HEK293 (cell line): ENCODE measurements around the gene TIE1.

ENCODE experiments used
- CTCF ChIA-PET: fragments of 350-600 bp; formaldehyde crosslinking; extraction: SDS; loops from one replicate; lab custom pipeline; 2021; ENCODE audit warnings: antibody characterized with exemption; lab: Yijun Ruan, JAX
- POLR2A ChIA-PET: fragments of 300-600 bp; formaldehyde crosslinking; extraction: SDS; loops from one replicate; lab custom pipeline; 2020; ENCODE audit warnings: antibody characterized with exemption, inconsistent platforms; lab: Yijun Ruan, JAX
- H3K27ac ChIP-seq: fragments of 200-500 bp; sonication (Bioruptor generic); 2 replicates; pipeline ENCODE4 v1.5.1; 2014; ENCODE audit warnings: low read depth, low read length, control low read depth, inconsistent platforms; ENCODE audit errors: extremely low read depth
- H3K36me3 ChIP-seq, 2 experiments: fragments of 200-500 bp in 1 of 2; sonication (Bioruptor generic) in 1 of 2; 1 replicate in 1 of 2; 2 replicates in 1 of 2; pipeline ENCODE4 v1.5.1; 2014 to 2017; ENCODE audit warnings: inconsistent platforms in 2 of 2, low read length in 2 of 2; ENCODE audit not compliant: control insufficient read depth in 2 of 2, insufficient read depth in 1 of 2
- H3K4me1 ChIP-seq: fragments of 200-500 bp; sonication (Bioruptor generic); 2 replicates; pipeline ENCODE4 v1.5.1; 2014; ENCODE audit warnings: mild to moderate bottlenecking, low read length, inconsistent platforms; ENCODE audit not compliant: control insufficient read depth, insufficient read depth
- H3K4me3 ChIP-seq: 2 replicates; pipeline ENCODE4 v1.5.1; 2011; ENCODE audit warnings: low read depth, mild to moderate bottlenecking, control low read depth, low read length, moderate library complexity
- H3K9me3 ChIP-seq: fragments of 200-500 bp; sonication (Bioruptor generic); 2 replicates; pipeline ENCODE4 v1.5.1; 2014; ENCODE audit warnings: low read depth, low read length, inconsistent platforms; ENCODE audit not compliant: control insufficient read depth, insufficient read depth
- KLF10 ChIP-seq: fragments of 450-650 bp; IDR thresholded peaks from 2 replicates; pipeline ENCODE4 v1.5.1; 2018; ENCODE audit warnings: missing biosample characterization, mild to moderate bottlenecking, missing genetic modification characterization
- KLF16 ChIP-seq: fragments of 450-650 bp; formaldehyde crosslinking; IDR thresholded peaks from 2 replicates; pipeline ENCODE4 v1.5.1; 2017; ENCODE audit warnings: missing biosample characterization, missing genetic modification characterization
- REPIN1 ChIP-seq: fragments of 450-650 bp; formaldehyde crosslinking; IDR thresholded peaks from 2 replicates; pipeline ENCODE4 v1.5.1; 2017; ENCODE audit warnings: missing biosample characterization, missing genetic modification characterization, low read depth
- SETDB1 ChIP-seq: IDR thresholded peaks from one replicate; pipeline ENCODE4 v1.6.1; 2017; ENCODE audit warnings: mild to moderate bottlenecking, low read length, moderate library complexity, mixed read lengths; ENCODE audit not compliant: insufficient read length
- SP3 ChIP-seq: fragments of 450-650 bp; formaldehyde crosslinking; IDR thresholded peaks from 2 replicates; pipeline ENCODE4 v1.5.1; 2016; ENCODE audit warnings: missing biosample characterization, missing genetic modification characterization
- WT1 ChIP-seq: fragments of 450-650 bp; formaldehyde crosslinking; IDR thresholded peaks from 2 replicates; pipeline ENCODE4 v1.5.1; 2016; ENCODE audit warnings: missing biosample characterization, missing genetic modification characterization
- ZEB2 ChIP-seq: fragments of 450-650 bp; formaldehyde crosslinking; IDR thresholded peaks from 2 replicates; pipeline ENCODE4 v1.5.1; 2016; ENCODE audit warnings: missing biosample characterization, missing genetic modification characterization
- ZFP3 ChIP-seq: fragments of 450-650 bp; formaldehyde crosslinking; IDR thresholded peaks from 2 replicates; pipeline ENCODE4 v1.5.1; 2016; ENCODE audit warnings: low read depth, missing biosample characterization, missing genetic modification characterization
- ZNF239 ChIP-seq: fragments of 450-650 bp; formaldehyde crosslinking; IDR thresholded peaks from 2 replicates; pipeline ENCODE4 v1.5.1; 2016; ENCODE audit warnings: missing biosample characterization, missing genetic modification characterization
- ZNF24 ChIP-seq: fragments of 450-650 bp; formaldehyde crosslinking; IDR thresholded peaks from 2 replicates; pipeline ENCODE4 v1.5.1; 2016; ENCODE audit warnings: missing biosample characterization, missing genetic modification characterization
- ZNF426 ChIP-seq: fragments of 450-650 bp; formaldehyde crosslinking; IDR thresholded peaks from 2 replicates; pipeline ENCODE4 v1.5.1; 2017; ENCODE audit warnings: missing biosample characterization, missing genetic modification characterization, mild to moderate bottlenecking, inconsistent platforms, moderate library complexity
- ZNF48 ChIP-seq: fragments of 450-650 bp; formaldehyde crosslinking; IDR thresholded peaks from 2 replicates; pipeline ENCODE4 v1.5.1; 2016; ENCODE audit warnings: missing biosample characterization, missing genetic modification characterization
- ZNF510 ChIP-seq: fragments of 450-650 bp; formaldehyde crosslinking; IDR thresholded peaks from 2 replicates; pipeline ENCODE4 v1.5.1; 2018; ENCODE audit warnings: mild to moderate bottlenecking, missing genetic modification characterization, missing biosample characterization; ENCODE audit not compliant: insufficient replicate concordance
- ZNF549 ChIP-seq: fragments of 450-650 bp; IDR thresholded peaks from 2 replicates; pipeline ENCODE4 v1.5.1; 2018; ENCODE audit warnings: missing biosample characterization, missing genetic modification characterization, mild to moderate bottlenecking, inconsistent platforms, moderate library complexity
- ZNF585B ChIP-seq: fragments of 450-650 bp; formaldehyde crosslinking; IDR thresholded peaks from 2 replicates; pipeline ENCODE4 v1.5.1; 2016; ENCODE audit warnings: missing biosample characterization, missing genetic modification characterization
- ZNF624 ChIP-seq: fragments of 450-650 bp; formaldehyde crosslinking; IDR thresholded peaks from 2 replicates; pipeline ENCODE4 v1.5.1; 2017; ENCODE audit warnings: missing biosample characterization, missing genetic modification characterization
- ZNF658 ChIP-seq: fragments of 450-650 bp; formaldehyde crosslinking; IDR thresholded peaks from 2 replicates; pipeline ENCODE4; 2016; ENCODE audit warnings: missing biosample characterization, missing genetic modification characterization
- ZNF76 ChIP-seq: fragments of 450-650 bp; formaldehyde crosslinking; IDR thresholded peaks from 2 replicates; pipeline ENCODE4; 2016; ENCODE audit warnings: low read depth, missing biosample characterization, missing genetic modification characterization, borderline replicate concordance
- ZNF843 ChIP-seq: fragments of 450-650 bp; formaldehyde crosslinking; IDR thresholded peaks from 2 replicates; pipeline ENCODE4 v1.5.1; 2016; ENCODE audit warnings: missing biosample characterization, missing genetic modification characterization
- TF ChIP-seq, protein P1 (sequence below): fragments of 450-650 bp; formaldehyde crosslinking; IDR thresholded peaks from 2 replicates; pipeline ENCODE4 v1.5.1; 2016; ENCODE audit warnings: missing biosample characterization, missing genetic modification characterization
- TF ChIP-seq, protein P2 (sequence below): fragments of 450-650 bp; formaldehyde crosslinking; IDR thresholded peaks from 2 replicates; pipeline ENCODE4 v1.5.1; 2016; ENCODE audit warnings: missing biosample characterization, missing genetic modification characterization, low read depth
- TF ChIP-seq, protein P3 (sequence below): fragments of 450-650 bp; formaldehyde crosslinking; IDR thresholded peaks from 2 replicates; pipeline ENCODE4 v1.5.1; 2016; ENCODE audit warnings: missing biosample characterization, missing genetic modification characterization
- TF ChIP-seq, protein P4 (sequence below): fragments of 450-650 bp; formaldehyde crosslinking; IDR thresholded peaks from 2 replicates; pipeline ENCODE4 v1.5.1; 2017; ENCODE audit warnings: missing biosample characterization, missing genetic modification characterization

The TIE1 gene

DNA sequence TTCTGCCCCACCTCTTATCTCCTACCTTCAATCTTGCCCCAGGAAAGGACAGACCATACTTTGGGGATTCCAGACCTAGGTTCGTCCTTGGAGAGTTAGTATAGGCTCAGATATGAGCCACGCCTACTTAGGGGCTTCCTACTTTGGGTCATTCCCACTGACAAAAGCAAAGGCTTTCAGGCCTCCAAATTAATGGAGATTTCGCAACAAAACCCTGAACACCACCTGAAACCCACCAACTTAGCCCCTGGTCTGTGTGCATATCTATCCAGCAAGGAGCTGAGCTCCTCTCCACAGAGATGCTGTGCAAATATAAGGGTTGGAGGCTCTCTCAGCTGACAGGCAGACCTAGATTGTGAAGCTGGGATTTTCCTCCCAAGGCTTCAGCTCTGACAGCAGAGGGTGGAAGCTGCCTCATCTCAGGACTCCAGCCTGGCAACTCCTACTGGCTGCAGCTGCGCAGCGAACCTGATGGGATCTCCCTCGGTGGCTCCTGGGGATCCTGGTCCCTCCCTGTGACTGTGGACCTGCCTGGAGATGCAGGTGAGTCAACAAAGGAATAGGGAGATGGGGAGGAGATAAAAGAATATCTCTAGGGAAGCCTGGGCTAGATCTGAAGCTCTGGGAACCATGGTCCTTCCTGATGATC lies 38.9 kb downstream of the TIE1 start:
- no peaks in the 10 kb centered on the region for H3K4me1 ChIP-seq
- TF ChIP-seq KLF10 (tag by site-specific recombination) (no peak), ZNF549 (no peak)
- H3K36me3 ChIP-seq: no peaks in the 10 kb centered on the region
- H3K27ac ChIP-seq: no peak overlapping the region
- H3K9me3 ChIP-seq: no peaks in the 10 kb centered on the region
- ChIA-PET POLR2A (interaction anchor here (1.3 to 2.8 kb wide), 2 partner anchors 9 to 10 kb away, joined by 4 to 11 read pairs; no protein-coding TSS in a partner anchor), CTCF (interaction anchor here (1.1 kb wide), 1 partner anchor 9 kb away, joined by 3 read pairs; no protein-coding TSS in a partner anchor)
- H3K4me3 ChIP-seq: no peak overlapping the region

DNA sequence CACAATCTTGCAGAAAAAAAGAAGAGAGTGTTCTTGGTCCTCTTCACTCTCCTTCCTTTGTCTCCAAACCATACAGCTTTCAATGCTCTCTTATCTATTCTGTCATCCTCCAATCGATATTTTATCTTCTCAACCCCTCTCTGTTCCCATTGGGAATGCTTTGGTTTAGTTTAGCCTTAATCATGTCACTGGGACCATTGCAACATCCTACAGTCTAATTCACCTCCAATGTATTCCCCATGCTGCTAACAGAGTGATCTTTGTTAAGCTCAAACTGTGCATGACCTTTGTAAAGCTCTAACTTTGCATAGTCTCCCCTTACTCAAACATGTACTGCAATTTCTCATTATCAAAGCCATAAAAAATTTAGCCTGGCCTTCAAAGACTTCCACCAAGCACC lies 39.8 kb downstream of the TIE1 start:
- TF ChIP-seq ZNF426 (no peak), WT1 (tag by site-specific recombination) (no peak), REPIN1 (tag by site-specific recombination) (no peak), ZNF510 (tag by site-specific recombination) (no peak), ZNF585B (tag by site-specific recombination) (no peak), SETDB1 (no peak), ZEB2 (tag by site-specific recombination) (no peak), ZNF239 (no peak), SP3 (no peak), ZNF658 (tag by site-specific recombination) (no peak), ZNF624 (tag by site-specific recombination) (no peak)
- TF ChIP-seq, protein P1, sequence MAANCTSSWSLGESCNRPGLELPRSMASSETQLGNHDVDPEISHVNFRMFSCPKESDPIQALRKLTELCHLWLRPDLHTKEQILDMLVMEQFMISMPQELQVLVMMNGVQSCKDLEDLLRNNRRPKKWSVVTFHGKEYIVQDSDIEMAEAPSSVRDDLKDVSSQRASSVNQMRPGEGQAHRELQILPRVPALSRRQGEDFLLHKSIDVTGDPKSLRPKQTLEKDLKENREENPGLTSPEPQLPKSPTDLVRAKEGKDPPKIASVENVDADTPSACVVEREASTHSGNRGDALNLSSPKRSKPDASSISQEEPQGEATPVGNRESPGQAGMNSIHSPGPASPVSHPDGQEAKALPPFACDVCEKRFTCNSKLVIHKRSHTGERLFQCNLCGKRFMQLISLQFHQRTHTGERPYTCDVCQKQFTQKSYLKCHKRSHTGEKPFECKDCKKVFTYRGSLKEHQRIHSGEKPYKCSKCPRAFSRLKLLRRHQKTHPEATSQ (tag by site-specific recombination): no peak
- TF ChIP-seq, protein P2, sequence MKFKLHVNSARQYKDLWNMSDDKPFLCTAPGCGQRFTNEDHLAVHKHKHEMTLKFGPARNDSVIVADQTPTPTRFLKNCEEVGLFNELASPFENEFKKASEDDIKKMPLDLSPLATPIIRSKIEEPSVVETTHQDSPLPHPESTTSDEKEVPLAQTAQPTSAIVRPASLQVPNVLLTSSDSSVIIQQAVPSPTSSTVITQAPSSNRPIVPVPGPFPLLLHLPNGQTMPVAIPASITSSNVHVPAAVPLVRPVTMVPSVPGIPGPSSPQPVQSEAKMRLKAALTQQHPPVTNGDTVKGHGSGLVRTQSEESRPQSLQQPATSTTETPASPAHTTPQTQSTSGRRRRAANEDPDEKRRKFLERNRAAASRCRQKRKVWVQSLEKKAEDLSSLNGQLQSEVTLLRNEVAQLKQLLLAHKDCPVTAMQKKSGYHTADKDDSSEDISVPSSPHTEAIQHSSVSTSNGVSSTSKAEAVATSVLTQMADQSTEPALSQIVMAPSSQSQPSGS (tag by site-specific recombination): no peak
- TF ChIP-seq, all 188 proteins: peak for 0
- H3K36me3 ChIP-seq: no peaks in the 10 kb centered on the region
- ChIA-PET POLR2A (interaction anchor here (1.3 to 2.8 kb wide), 2 partner anchors 8 to 10 kb away, joined by 4 to 11 read pairs; no protein-coding TSS in a partner anchor), CTCF (interaction anchor here (0.9 kb wide), 1 partner anchor 18 kb away, joined by 3 read pairs; the partner anchor contains the start of gene CDC20)
- no peaks in the 10 kb centered on the region for H3K4me1 ChIP-seq
- no peak overlapping the region for H3K27ac ChIP-seq
- no peak overlapping the region for H3K4me3 ChIP-seq
- no peaks in the 10 kb centered on the region for H3K9me3 ChIP-seq

DNA sequence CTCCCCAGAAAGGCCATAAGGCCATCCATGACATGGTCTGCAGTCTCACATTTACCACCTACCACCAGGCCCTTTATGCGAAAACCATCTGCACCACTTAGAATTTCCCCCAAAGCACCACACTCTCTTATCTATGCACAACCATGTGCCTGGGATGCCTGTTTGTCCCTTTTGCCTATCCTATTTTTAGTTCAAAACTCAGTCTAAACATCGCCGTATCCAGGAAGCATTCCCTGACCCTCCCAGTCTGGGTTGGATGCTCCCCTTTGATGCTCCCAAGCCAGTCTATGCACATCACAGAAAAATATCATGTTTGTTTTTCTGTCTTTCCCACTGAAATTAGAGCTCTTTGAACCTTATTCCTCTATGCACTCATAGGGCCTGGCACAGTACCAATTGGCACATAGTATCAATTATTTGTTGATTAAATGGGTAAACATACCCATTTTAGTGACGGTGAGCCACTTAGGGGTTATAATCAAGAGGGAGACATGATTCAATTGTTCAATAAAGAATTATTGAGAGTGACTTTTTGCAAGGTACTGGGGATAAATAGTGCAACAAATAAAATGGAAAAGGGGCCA lies 43.6 kb downstream of the TIE1 start:
- Histone ChIP-seq H3K27ac (no peak overlapping the region), H3K4me3 (no peak overlapping the region), H3K36me3 (no peaks in the 10 kb centered on the region), H3K9me3 (no peaks in the 10 kb centered on the region), H3K4me1 (no peaks in the 10 kb centered on the region)
- TF ChIP-seq ZNF76 (tag by site-specific recombination): no peak
- TF ChIP-seq ZNF48 (tag by site-specific recombination): no peak
- no peak for TF ChIP-seq KLF16
- TF ChIP-seq, protein P3, sequence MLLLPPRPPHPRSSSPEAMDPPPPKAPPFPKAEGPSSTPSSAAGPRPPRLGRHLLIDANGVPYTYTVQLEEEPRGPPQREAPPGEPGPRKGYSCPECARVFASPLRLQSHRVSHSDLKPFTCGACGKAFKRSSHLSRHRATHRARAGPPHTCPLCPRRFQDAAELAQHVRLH (tag by site-specific recombination): no peak
- no peak for TF ChIP-seq ZNF843 (tag by site-specific recombination)
- TF ChIP-seq ZFP3: no peak
- no peak for TF ChIP-seq ZNF24 (tag by site-specific recombination)
- TF ChIP-seq, protein P4, sequence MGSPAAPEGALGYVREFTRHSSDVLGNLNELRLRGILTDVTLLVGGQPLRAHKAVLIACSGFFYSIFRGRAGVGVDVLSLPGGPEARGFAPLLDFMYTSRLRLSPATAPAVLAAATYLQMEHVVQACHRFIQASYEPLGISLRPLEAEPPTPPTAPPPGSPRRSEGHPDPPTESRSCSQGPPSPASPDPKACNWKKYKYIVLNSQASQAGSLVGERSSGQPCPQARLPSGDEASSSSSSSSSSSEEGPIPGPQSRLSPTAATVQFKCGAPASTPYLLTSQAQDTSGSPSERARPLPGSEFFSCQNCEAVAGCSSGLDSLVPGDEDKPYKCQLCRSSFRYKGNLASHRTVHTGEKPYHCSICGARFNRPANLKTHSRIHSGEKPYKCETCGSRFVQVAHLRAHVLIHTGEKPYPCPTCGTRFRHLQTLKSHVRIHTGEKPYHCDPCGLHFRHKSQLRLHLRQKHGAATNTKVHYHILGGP: no peak
- ChIA-PET CTCF (interaction anchor here (0.7 kb wide), 1 partner anchor 15 kb away, joined by 3 read pairs; no protein-coding TSS in a partner anchor), POLR2A (no interaction called here)
